ENCODE measurements around the gene SLC12A7. TPM values are rescaled to one million over a fixed set of nuclear protein-coding genes. Genes with fewer than 3 reads are reported as not detected.
A peak's percentile ranks its signal among the peaks of the same experiment; 100 is the strongest.

SLC12A7 gene
- total and polyA plus RNA-seq, 10 donors: 8.6 to 120 (median 52.3) TPM

DNA sequence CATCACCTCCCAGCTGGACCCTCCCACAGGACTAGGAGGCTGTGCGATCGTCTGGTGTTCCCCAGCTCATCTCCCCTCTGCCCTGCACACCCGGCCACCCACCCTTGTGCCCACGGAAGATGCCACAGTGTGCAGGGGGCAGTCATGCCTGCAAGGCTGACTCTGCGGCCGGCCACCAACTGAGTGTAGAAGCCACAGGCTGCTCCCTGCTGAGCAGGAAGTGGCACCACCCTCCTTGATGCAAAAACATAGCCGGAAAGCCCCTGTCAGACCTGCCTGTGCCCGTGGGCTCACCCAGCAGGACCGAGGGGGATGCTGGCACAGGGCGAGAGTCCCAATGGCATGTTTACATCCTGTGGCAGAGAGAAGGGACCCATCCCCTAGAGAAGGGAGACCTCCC lies 40.3 kb upstream of the SLC12A7 start:
- DNase-seq: peak; percentile 85
- Histone ChIP-seq H3K4me1 (peaks cover 0 to 50% (median 29%) of the 10 kb centered on the region in 6 donors), H3K36me3 (no peaks in the 10 kb centered on the region), H3K9me3 (peaks cover 0 to 7% (median 0%) of the 10 kb centered on the region in 8 donors), H3K4me3 (no peak overlapping the region), H3K27ac (no peak overlapping the region), H3K27me3 (replicated peaks in 1 of 7) (peaks cover 0 to 64% (median 28%) of the 10 kb centered on the region in 7 donors)
- 26 to 55% (median 42%) methylated on average over 6 to 10 of the region's 10 CpGs for WGBS, 5 donors
- intact Hi-C loops (cut with DNase I; ENCODE audit: low total_unique reads): no loop called here
- TF ChIP-seq POLR2AphosphoS5 (IDR thresholded peaks at IDR 0.05) (peak in 2 of 3 donors; percentile 49 to 63), POLR2A (IDR thresholded peaks at IDR 0.05) (no peak)
- TF ChIP-seq, protein P1, sequence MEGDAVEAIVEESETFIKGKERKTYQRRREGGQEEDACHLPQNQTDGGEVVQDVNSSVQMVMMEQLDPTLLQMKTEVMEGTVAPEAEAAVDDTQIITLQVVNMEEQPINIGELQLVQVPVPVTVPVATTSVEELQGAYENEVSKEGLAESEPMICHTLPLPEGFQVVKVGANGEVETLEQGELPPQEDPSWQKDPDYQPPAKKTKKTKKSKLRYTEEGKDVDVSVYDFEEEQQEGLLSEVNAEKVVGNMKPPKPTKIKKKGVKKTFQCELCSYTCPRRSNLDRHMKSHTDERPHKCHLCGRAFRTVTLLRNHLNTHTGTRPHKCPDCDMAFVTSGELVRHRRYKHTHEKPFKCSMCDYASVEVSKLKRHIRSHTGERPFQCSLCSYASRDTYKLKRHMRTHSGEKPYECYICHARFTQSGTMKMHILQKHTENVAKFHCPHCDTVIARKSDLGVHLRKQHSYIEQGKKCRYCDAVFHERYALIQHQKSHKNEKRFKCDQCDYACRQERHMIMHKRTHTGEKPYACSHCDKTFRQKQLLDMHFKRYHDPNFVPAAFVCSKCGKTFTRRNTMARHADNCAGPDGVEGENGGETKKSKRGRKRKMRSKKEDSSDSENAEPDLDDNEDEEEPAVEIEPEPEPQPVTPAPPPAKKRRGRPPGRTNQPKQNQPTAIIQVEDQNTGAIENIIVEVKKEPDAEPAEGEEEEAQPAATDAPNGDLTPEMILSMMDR (IDR thresholded peaks at IDR 0.05 in 8 of 11, conservative IDR thresholded peaks at IDR 0.05 in 3 of 11): no peak

DNA sequence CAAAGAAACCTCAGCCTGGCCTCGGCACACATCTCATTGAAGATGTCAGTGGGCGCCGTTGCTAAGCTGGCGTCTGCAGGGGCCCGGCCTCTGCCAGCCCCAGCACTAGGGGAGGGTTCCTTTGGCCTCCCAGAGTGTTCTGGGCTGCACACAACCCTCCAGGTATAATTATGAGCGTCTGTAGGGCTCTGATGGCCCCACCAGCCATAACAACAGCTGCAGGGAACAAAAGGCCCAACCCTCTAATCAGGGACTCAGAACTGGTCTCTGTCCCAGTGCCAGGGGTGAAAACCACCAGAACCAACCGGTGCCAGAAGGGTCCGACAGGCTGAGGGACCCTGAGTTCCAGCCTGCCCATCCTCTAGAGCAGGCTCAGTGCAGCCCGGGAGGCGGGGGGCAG lies 39.5 kb upstream of the SLC12A7 start:
- Histone ChIP-seq H3K4me3 (no peak overlapping the region), H3K27ac (no peak overlapping the region), H3K4me1 (peaks cover 0 to 49% (median 28%) of the 10 kb centered on the region in 6 donors), H3K27me3 (replicated peaks in 1 of 7) (peaks cover 0 to 56% (median 20%) of the 10 kb centered on the region in 7 donors), H3K9me3 (no peaks in the 10 kb centered on the region), H3K36me3 (no peaks in the 10 kb centered on the region)
- TF ChIP-seq, protein P1 (IDR thresholded peaks at IDR 0.05 in 8 of 11, conservative IDR thresholded peaks at IDR 0.05 in 3 of 11): no peak
- TF ChIP-seq POLR2AphosphoS5 (IDR thresholded peaks at IDR 0.05) (no peak), POLR2A (IDR thresholded peaks at IDR 0.05) (no peak)
- 86 to 95% (median 87%) methylated on average over 4 to 10 of the region's 10 CpGs for WGBS, 5 donors
- no peak for DNase-seq
- intact Hi-C loops (cut with DNase I; ENCODE audit: low total_unique reads): no loop called here

DNA sequence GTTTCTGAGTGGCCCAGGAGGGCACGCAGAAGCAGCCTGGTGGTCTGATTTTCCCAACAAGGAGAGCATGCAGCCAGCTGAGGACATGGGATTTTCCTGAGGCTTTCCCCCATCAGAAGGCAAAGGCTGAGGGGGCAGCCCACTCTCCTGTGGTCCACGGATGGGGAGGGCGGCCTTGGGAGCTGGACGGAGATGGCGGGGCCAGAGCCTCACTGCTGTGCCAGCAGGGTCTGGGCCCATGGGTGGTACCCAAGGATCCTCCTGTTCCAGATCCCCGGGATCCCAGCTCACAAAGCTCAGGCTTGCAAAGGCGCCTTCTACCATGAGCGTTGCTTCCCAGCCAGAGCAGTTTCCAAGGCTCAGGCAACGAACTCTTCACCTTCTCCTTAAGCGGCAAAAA lies 39.0 kb upstream of the SLC12A7 start:
- 91 to 95% (median 93%) methylated on average over 5 to 10 of the region's 10 CpGs for WGBS, 5 donors

DNA sequence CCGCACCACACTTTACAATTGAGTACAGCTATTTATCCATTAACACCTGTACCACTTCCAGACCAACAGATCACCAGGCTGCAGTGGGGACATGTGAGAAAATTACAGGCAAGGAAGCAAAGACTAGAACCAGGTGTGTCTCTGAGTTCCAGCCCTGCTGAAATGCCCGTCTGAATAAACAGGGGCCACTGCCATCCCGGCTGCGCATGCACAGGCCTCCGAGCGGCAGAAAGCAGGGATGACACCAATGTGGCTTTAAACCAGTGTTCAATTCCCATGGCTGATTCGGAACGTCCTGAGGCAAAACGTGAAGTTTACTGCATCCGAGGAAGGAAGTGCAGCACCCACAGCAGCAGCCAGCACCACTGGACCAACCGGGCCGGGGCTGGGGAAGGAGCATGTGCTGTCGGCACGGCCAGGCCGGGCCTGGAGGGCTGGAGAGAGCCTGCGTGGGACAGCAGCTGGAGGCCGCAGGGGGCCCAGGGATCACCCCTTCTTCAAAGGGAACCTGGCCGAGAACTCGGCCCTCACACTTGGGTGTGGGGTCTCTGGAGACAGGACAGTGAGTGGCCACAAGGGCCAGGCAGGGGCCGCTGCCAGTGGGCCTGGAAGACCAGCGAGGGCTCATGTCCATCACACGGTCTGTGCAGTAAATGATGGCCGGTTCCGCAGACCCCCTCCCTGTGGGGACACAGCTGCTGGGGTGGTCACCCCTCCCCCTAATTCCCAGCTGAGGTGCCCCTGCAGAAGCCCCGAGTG lies 33.0 kb upstream of the SLC12A7 start:
- H3K9me3 ChIP-seq: no peaks in the 10 kb centered on the region
- intact Hi-C loops (cut with DNase I; ENCODE audit: low total_unique reads): loop anchor here (5.0 kb wide), 1 partner anchor 223 kb away; no protein-coding TSS in a partner anchor
- TF ChIP-seq POLR2A (IDR thresholded peaks at IDR 0.05) (no peak), POLR2AphosphoS5 (IDR thresholded peaks at IDR 0.05) (no peak)
- TF ChIP-seq, protein P1 (IDR thresholded peaks at IDR 0.05 in 8 of 11, conservative IDR thresholded peaks at IDR 0.05 in 3 of 11): no peak
- DNase-seq: no peak
- no peaks in the 10 kb centered on the region for H3K36me3 ChIP-seq
- no peak overlapping the region for H3K27ac ChIP-seq
- 68 to 88% (median 85%) methylated on average over 19 to 25 of the region's 25 CpGs for WGBS, 5 donors
- H3K4me3 ChIP-seq: no peak overlapping the region
- peaks cover 4 to 26% (median 17%) of the 10 kb centered on the region in 6 donors for H3K4me1 ChIP-seq
- peaks cover 0 to 21% (median 0%) of the 10 kb centered on the region in 7 donors for H3K27me3 ChIP-seq (replicated peaks in 1 of 7)

More for the DNA sequence above, 39.0 kb upstream of the SLC12A7 start:
- Histone ChIP-seq H3K27me3 (replicated peaks in 1 of 7) (peaks cover 0 to 51% (median 16%) of the 10 kb centered on the region in 7 donors), H3K36me3 (no peaks in the 10 kb centered on the region), H3K27ac (no peak overlapping the region), H3K9me3 (no peaks in the 10 kb centered on the region), H3K4me3 (no peak overlapping the region), H3K4me1 (peaks cover 0 to 44% (median 25%) of the 10 kb centered on the region in 6 donors)
- TF ChIP-seq POLR2AphosphoS5 (IDR thresholded peaks at IDR 0.05) (no peak), POLR2A (IDR thresholded peaks at IDR 0.05) (no peak)
- TF ChIP-seq, protein P1 (IDR thresholded peaks at IDR 0.05 in 8 of 11, conservative IDR thresholded peaks at IDR 0.05 in 3 of 11): no peak
- intact Hi-C loops (cut with DNase I; ENCODE audit: low total_unique reads): no loop called here
- no peak for DNase-seq

Measured in spleen (tissue), 11 donors.